MCF 10A (cell line): ENCODE results near the gene PTPRN2. TPM values are rescaled to one million over a fixed set of nuclear protein-coding genes. Genes with fewer than 3 reads are reported as not detected.

Experiments used
- BruUV-seq: library from RNA; stranded (reverse); fragments of 400-500 nt; replicated peaks from 2 replicates; lab custom pipeline; 2021; lab: Mats Ljungman, UMichigan
- CTCF ChIA-PET: fragments of 300-600 bp; sonication (Branson Sonifier 250); formaldehyde crosslinking; extraction: SDS; loops from one replicate; lab custom pipeline; 2021; ENCODE audit warnings: antibody characterized with exemption, inconsistent platforms; lab: Yijun Ruan, JAX
- POLR2A ChIA-PET: fragments of 300-600, 350-650 bp; sonication (Branson Sonifier 250); formaldehyde crosslinking; extraction: SDS; loops from one replicate; lab custom pipeline; 2020; ENCODE audit warnings: antibody characterized with exemption, inconsistent platforms; lab: Yijun Ruan, JAX
- DNase-seq: peaks from one replicate; pipeline ENCODE4 v3.0.0-alpha.2; 2018; ENCODE audit not compliant: unreplicated experiment
- H3K27ac Mint-ChIP-seq: one replicate; pipeline ENCODE4 v1.8.0; 2022; ENCODE audit warnings: mild to moderate bottlenecking, low read depth, mixed read lengths; ENCODE audit not compliant: unreplicated experiment
- H3K27me3 Mint-ChIP-seq: one replicate; pipeline ENCODE4 v1.8.0; 2022; ENCODE audit warnings: mixed read lengths; ENCODE audit not compliant: insufficient read depth, unreplicated experiment
- H3K36me3 Mint-ChIP-seq: one replicate; pipeline ENCODE4 v1.8.0; 2022; ENCODE audit warnings: mild to moderate bottlenecking, moderate library complexity, mixed read lengths; ENCODE audit not compliant: insufficient read depth, unreplicated experiment
- H3K4me1 Mint-ChIP-seq: one replicate; pipeline ENCODE4 v1.8.0; 2022; ENCODE audit warnings: mixed read lengths; ENCODE audit not compliant: insufficient read depth, unreplicated experiment
- H3K4me3 Mint-ChIP-seq: one replicate; pipeline ENCODE4 v1.8.0; 2022; ENCODE audit warnings: mild to moderate bottlenecking, moderate library complexity, mixed read lengths; ENCODE audit not compliant: unreplicated experiment
- H3K9me3 Mint-ChIP-seq: one replicate; pipeline ENCODE4 v1.8.0; 2022; ENCODE audit warnings: mixed read lengths; ENCODE audit not compliant: unreplicated experiment
- intact Hi-C: fragments of 100-400 bp; cut with micrococcal nuclease; formaldehyde crosslinking; loops from 2 replicates; pipeline ENCODE4 v1.14.1; 2022
- total RNA-seq: library from RNA; stranded (reverse); gene quantifications from 2 replicates; pipeline ENCODE4 v1.2.3, GENCODE V29; 2022
- TF ChIP-seq, protein P1 (sequence below): fragments of 200-600 bp; IDR thresholded peaks from one replicate; pipeline ENCODE4 v1.8.0; 2022; ENCODE audit warnings: antibody characterized with exemption, mild to moderate bottlenecking; ENCODE audit not compliant: unreplicated experiment

The PTPRN2 gene
- total RNA-seq, 1 experiment from 2014 or later = 4.5 TPM

DNA sequence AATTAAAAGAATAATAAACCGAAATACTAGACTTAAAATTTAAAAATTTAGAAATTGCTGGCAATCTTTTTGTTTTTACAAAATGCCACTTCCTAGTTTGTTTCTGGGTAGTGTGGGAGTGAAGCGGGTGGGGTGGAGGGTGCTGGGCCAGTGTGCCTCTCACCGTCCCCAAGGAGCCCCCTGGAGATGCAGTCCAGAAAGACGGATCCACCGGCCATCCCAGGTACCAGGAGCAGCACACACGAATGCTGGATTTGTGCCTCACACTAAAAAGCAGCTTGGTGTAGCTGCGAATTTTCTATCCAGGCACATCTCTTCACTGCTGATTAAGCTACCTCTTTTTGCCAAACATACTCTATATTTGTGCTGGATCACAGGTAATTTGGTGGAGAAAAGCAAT is 632.7 kb downstream of the PTPRN2 start:
- no TSS peak for BruUV-seq

DNA sequence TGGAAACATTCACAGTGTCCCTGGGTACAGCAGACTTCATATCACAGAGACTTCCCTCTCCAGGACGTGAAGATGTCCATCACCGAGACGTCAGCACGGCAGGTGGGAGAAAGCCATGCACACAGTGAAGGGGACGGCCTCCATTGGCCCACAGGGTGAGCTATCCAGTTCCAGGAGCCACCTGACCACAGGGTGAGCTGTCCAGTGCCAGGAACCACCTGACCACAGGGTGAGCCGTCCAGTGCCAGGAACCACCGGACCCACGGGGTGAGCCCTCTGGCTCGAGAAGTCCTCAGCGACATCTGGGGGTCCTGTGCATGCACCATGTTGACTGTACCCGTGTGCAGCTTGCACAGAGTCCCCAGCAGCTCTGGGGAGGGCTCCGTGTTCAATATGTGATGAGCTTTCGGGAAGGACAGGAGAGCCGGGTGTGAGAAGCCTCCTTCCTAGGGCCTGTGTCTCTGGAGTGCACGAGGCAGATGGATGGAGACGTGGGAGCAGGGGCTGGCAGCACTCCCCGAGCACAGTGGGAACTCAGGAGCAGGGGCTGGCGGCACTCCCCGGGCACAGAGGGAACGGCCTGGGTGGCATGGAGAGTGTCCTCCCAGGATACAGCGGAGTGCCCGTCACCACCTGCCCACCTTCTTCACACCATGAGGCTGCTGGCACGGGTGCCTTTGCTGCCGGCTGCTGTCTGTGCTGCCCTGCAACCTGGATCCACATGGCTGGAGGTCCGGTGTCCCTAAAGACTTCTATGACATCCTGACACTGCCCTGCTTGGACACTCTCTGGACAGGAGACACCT is 634.6 kb downstream of the PTPRN2 start:
- no peak overlapping the region for H3K27ac Mint-ChIP-seq
- TF ChIP-seq, protein P1, sequence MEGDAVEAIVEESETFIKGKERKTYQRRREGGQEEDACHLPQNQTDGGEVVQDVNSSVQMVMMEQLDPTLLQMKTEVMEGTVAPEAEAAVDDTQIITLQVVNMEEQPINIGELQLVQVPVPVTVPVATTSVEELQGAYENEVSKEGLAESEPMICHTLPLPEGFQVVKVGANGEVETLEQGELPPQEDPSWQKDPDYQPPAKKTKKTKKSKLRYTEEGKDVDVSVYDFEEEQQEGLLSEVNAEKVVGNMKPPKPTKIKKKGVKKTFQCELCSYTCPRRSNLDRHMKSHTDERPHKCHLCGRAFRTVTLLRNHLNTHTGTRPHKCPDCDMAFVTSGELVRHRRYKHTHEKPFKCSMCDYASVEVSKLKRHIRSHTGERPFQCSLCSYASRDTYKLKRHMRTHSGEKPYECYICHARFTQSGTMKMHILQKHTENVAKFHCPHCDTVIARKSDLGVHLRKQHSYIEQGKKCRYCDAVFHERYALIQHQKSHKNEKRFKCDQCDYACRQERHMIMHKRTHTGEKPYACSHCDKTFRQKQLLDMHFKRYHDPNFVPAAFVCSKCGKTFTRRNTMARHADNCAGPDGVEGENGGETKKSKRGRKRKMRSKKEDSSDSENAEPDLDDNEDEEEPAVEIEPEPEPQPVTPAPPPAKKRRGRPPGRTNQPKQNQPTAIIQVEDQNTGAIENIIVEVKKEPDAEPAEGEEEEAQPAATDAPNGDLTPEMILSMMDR = no peak
- H3K4me1 Mint-ChIP-seq = no peaks in the 10 kb centered on the region
- intact Hi-C loops = no loop called here
- CTCF ChIA-PET = interaction anchor here (0.7 kb wide), 1 partner anchor 21 kb away, joined by 3 read pairs; no protein-coding TSS in a partner anchor
- BruUV-seq = no TSS peak
- no peaks in the 10 kb centered on the region for H3K36me3 Mint-ChIP-seq
- no peaks in the 10 kb centered on the region for H3K27me3 Mint-ChIP-seq
- no peak overlapping the region for H3K4me3 Mint-ChIP-seq
- no peak for DNase-seq
- POLR2A ChIA-PET = no interaction called here
- peaks cover 25% of the 10 kb centered on the region for H3K9me3 Mint-ChIP-seq

More for the DNA sequence above, 632.7 kb downstream of the PTPRN2 start:
- intact Hi-C loops = no loop called here
- POLR2A ChIA-PET = no interaction called here
- H3K9me3 Mint-ChIP-seq = peaks cover 33% of the 10 kb centered on the region
- H3K27ac Mint-ChIP-seq = no peak overlapping the region
- DNase-seq = no peak
- no peaks in the 10 kb centered on the region for H3K4me1 Mint-ChIP-seq
- TF ChIP-seq, protein P1 = no peak
- H3K4me3 Mint-ChIP-seq = no peak overlapping the region
- no peaks in the 10 kb centered on the region for H3K36me3 Mint-ChIP-seq
- CTCF ChIA-PET = interaction anchor here (0.6 to 1.0 kb wide), 2 partner anchors 319 to 332 kb away, joined by 3 read pairs; no protein-coding TSS in a partner anchor
- no peaks in the 10 kb centered on the region for H3K27me3 Mint-ChIP-seq

DNA sequence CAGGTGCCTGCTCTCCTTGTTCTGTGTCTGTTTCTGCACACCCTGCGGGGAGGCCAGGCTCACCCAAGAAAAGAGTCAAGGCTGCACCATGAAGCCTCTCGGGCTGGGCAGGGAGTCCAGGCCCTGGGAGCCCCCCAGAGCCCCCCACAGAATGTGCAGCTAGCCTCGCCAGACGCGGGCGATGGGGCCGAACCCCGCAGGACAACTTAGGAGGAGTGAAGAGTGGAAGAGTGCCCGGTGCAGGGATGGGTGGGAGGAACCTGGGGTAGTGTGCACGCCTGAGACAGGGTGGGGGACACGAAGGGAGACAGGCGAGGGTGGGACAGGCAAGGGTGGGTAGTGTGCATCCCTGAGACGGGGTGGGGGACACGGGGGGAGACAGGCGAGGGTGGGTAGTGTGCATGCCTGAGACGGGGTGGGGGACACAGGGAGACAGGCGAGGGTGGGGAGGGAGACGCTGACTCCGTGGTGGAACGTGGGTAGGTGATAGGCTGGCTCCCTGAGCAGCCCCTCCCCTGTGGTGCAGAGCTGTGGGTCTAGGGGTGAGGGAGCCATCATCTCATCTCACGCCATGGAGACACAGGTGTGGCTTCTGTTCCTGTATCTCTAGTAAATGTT is 635.5 kb downstream of the PTPRN2 start:
- Mint-ChIP-seq H3K4me3 (no peak overlapping the region), H3K9me3 (peaks cover 30% of the 10 kb centered on the region), H3K4me1 (no peaks in the 10 kb centered on the region), H3K27ac (no peak overlapping the region), H3K27me3 (no peaks in the 10 kb centered on the region), H3K36me3 (no peaks in the 10 kb centered on the region)
- intact Hi-C loops = no loop called here
- TF ChIP-seq, protein P1 = no peak
- no peak for DNase-seq
- POLR2A ChIA-PET = interaction anchor here (0.7 kb wide), 1 partner anchor 7 kb away, joined by 3 read pairs; no protein-coding TSS in a partner anchor
- no TSS peak for BruUV-seq
- CTCF ChIA-PET = no interaction called here

DNA sequence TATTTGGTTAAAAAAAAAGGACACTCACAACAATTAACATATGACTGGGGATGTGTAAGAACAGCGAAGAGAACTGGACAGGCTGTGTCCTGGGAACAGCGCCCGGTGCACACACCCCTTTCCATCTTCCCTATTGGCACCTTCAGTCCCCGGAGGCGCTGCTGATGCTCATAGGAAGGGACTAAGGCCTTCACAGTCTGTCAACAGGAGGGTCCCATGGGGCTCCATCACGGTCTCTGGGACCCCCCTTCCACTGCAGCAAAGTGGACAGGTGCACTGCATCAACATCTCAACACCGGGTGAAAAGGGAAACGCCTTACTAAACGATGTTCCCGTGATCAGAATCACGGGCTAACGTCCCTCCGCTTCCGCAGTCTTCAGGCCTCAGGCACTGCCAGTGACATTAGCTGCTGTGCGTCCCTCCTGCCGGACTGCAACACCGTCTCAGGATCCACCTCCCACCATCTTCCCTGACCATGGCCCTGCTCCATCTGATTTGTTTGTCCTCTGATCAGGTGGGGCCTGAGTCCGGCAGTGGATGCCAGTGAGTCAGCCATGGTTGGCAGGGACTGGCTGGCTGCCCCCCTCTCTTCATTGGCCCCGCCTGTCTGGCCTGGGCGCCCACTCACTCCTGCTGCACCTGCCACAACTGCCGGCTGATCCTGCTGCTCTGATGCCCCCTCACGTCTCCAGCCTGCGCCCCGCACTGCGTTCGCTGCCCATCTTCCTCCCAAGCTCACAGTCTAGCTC is 636.1 kb downstream of the PTPRN2 start:
- TF ChIP-seq, protein P1 = no peak
- Mint-ChIP-seq H3K9me3 (peaks cover 30% of the 10 kb centered on the region), H3K4me1 (no peaks in the 10 kb centered on the region), H3K36me3 (no peaks in the 10 kb centered on the region), H3K27me3 (no peaks in the 10 kb centered on the region), H3K4me3 (no peak overlapping the region), H3K27ac (no peak overlapping the region)
- POLR2A ChIA-PET = no interaction called here
- BruUV-seq = no TSS peak
- CTCF ChIA-PET = no interaction called here
- intact Hi-C loops = no loop called here
- no peak for DNase-seq
